GM12865 (cell line): ENCODE results near the gene EEPD1.
"Not testable (repeated sequence)": the region's sequence is repeated elsewhere in the genome, so short reads cannot be mapped to it uniquely, and the experiment has no call there.

Source experiments
- DNase-seq: peaks from one replicate; pipeline ENCODE4 v3.0.0; 2010; ENCODE audit warnings: low read depth
- H3K4me3 ChIP-seq: 2 replicates; pipeline ENCODE4 v1.5.1; 2011; ENCODE audit warnings: mild to moderate bottlenecking, low read depth, low read length, control low read depth
- CTCF ChIP-seq: IDR thresholded peaks from 2 replicates; pipeline ENCODE4 v1.5.1; 2011; ENCODE audit warnings: low read length, control low read depth, low read depth, inconsistent platforms; ENCODE audit not compliant: insufficient read depth; ENCODE audit errors: missing control alignments

The EEPD1 gene

GRCh38 chr7:36315309-36315944, 162.4 kb downstream of the EEPD1 start:
- no peak overlapping the region for H3K4me3 ChIP-seq
- no peak for DNase-seq
- TF ChIP-seq CTCF = no peak

- H3K4me3 ChIP-seq = no peak overlapping the region
- TF ChIP-seq CTCF = no peak
- no peak for DNase-seq
Measured at GRCh38 chr7:36316319-36316718, 163.3 kb downstream of the EEPD1 start.

GRCh38 chr7:36317276-36317675, 164.2 kb downstream of the EEPD1 start:
- no peak for TF ChIP-seq CTCF
- no peak overlapping the region for H3K4me3 ChIP-seq
- DNase-seq = no peak

- no peak overlapping the region for H3K4me3 ChIP-seq
- DNase-seq = no peak
Measured at GRCh38 chr7:36318116-36318515, 165.1 kb downstream of the EEPD1 start.

GRCh38 chr7:36321284-36321683, 168.2 kb downstream of the EEPD1 start:
- DNase-seq, H3K4me3 ChIP-seq: not testable (repeated sequence)

More at GRCh38 chr7:36318116-36318515, 165.1 kb downstream of the EEPD1 start:
- TF ChIP-seq CTCF = no peak

GRCh38 chr7:36336390-36336789, 183.3 kb downstream of the EEPD1 start:
- TF ChIP-seq CTCF = no peak
- DNase-seq = no peak

GRCh38 chr7:36338256-36338655, 185.2 kb downstream of the EEPD1 start:
- DNase-seq = no peak
- TF ChIP-seq CTCF = no peak
- H3K4me3 ChIP-seq = no peak overlapping the region

More at GRCh38 chr7:36336390-36336789, 183.3 kb downstream of the EEPD1 start:
- H3K4me3 ChIP-seq = no peak overlapping the region
